Fibroblast of villous mesenchyme (primary cell): ENCODE results near the gene CLIP3. TPM values are rescaled to one million over a fixed set of nuclear protein-coding genes. Genes with fewer than 3 reads are reported as not detected.
A peak's percentile ranks its signal among the peaks of the same experiment; 100 is the strongest.

ENCODE experiments used
- DNase-seq: peaks from one replicate; pipeline ENCODE4 v3.0.0-alpha.2; 2010; ENCODE audit warnings: low read depth
- H3K4me3 ChIP-seq: 2 replicates; pipeline ENCODE4 v1.5.1; 2011; ENCODE audit warnings: low read depth, mild to moderate bottlenecking, low read length
- CTCF ChIP-seq: IDR thresholded peaks from 2 replicates; pipeline ENCODE4 v1.5.1; 2012; ENCODE audit warnings: low read depth, mild to moderate bottlenecking, low read length; ENCODE audit not compliant: insufficient read depth
- total RNA-seq: library from RNA; depleted of rRNA; stranded (reverse); fragments of >200 nt; gene quantifications from 2 replicates; pipeline ENCODE4 v1.2.3, GENCODE V29; 2012

Gene CLIP3
- total RNA-seq, 1 donor: 17.3 TPM

GRCh38 chr19:35992907-35993765 lies 39.5 kb downstream of the CLIP3 start:
- H3K4me3 ChIP-seq: no peak overlapping the region
- no peak for DNase-seq
- TF ChIP-seq CTCF: no peak

GRCh38 chr19:35991731-35992450 lies 40.8 kb downstream of the CLIP3 start:
- no peak overlapping the region for H3K4me3 ChIP-seq
- DNase-seq: peak; percentile 29
- no peak for TF ChIP-seq CTCF

- no peak for TF ChIP-seq CTCF
- DNase-seq: no peak
- H3K4me3 ChIP-seq: no peak overlapping the region
These were observed 41.6 kb downstream of the CLIP3 start for GRCh38 chr19:35990771-35991730.

GRCh38 chr19:35990156-35990555 lies 42.5 kb downstream of the CLIP3 start:
- no peak overlapping the region for H3K4me3 ChIP-seq
- no peak for DNase-seq
- no peak for TF ChIP-seq CTCF

- H3K4me3 ChIP-seq: no peak overlapping the region
- no peak for DNase-seq
- no peak for TF ChIP-seq CTCF
These were observed 43.8 kb downstream of the CLIP3 start for GRCh38 chr19:35988824-35989223.

GRCh38 chr19:35987571-35987896 lies 45.1 kb downstream of the CLIP3 start:
- TF ChIP-seq CTCF: no peak
- H3K4me3 ChIP-seq: no peak overlapping the region
- no peak for DNase-seq
